ENCODE results near the gene PICK1.
"Not testable (repeated sequence)": the region's sequence is repeated elsewhere in the genome, so short reads cannot be mapped to it uniquely, and the experiment has no call there.

The PICK1 gene

DNA sequence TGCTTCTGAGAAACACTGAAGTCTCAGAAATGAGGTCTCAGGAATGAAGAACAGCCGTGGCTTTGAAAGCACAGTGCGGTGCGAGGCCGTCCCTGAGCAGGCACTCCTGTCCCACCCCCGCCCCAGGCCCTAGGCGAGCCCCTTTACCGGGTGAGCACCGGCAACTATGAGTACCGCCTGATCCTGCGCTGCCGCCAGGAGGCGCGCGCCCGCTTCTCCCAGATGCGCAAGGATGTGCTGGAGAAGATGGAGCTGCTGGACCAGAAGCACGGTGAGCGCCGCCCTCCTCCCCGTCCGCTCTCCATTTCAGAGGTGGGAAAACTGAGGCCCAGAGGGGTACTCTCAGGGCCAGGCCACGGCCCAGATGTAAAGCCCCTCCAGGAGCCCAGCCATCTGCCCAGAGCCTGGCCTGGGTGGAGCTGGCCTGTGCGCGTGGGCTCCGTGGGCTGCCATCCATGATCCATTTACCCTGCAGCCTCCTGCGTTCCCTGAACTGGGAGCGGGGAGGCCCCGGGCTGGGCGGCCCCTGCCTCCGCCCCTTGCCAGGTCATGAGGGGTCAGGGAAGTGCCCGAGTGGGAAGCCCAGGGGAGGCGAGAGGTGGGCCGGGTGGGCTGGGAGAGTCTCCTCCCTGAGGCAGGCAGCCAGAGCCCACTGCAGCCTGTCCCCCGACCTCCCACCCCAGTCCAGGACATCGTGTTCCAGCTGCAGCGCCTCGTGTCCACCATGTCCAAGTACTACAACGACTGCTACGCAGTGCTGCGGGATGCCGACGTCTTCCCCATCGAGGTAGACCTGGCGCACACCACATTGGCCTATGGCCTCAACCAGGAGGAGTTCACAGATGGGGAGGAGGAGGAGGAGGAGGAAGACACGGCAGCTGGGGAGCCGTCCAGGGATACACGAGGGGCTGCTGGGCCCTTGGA, 17.2 kb downstream of the PICK1 start:
- DNase-seq (ENCODE audit: low read depth) = no peak

- no peak for DNase-seq (ENCODE audit: low read depth)
Observed at GRCh38 chr22:38075105-38075825, 18.1 kb downstream of the PICK1 start.

GRCh38 chr22:38075961-38076360, 18.8 kb downstream of the PICK1 start:
- no peak for DNase-seq (ENCODE audit: low read depth)

- DNase-seq (ENCODE audit: low read depth) = no peak
Observed at GRCh38 chr22:38077096-38077495, 19.9 kb downstream of the PICK1 start.

GRCh38 chr22:38077595-38077994, 20.4 kb downstream of the PICK1 start:
- no peak for DNase-seq (ENCODE audit: low read depth)

DNA sequence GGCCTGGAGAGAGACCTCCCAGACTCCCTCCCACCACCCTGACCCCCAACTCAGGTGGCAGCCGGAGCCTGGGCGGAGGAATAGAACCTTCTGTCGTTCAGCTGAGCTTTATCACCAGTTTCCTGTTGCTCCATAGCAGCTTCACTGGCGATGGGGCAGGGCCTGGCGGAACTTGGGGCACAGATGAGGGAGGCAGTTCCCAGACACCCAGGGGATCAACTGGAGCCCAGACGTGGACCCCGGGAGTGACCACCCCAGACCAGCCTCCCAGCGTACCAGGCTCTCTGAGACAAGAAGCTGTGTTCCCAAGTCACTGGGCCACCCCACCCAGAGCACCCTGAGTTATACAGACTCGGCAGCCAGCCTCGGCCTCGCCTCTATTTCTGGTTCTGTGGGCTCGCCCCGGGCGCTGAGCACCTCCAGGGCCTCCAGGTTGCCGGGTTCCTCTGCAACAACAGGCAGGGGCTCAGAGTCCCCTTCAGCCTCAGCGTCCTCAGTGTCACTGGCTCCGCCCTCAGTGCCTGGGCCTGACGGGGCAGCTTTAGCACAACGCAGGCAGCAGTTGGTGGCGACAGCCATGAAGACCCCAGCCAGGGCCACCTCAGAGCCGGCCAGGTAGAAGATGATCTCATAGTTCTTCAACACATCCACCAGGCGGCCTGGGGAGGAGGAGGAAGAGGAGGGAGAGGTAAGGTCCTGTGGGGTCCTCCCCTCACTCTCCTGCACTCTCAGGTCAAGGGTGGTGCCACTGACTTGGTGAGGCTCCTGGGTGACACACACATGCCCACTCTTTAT, 21.0 kb downstream of the PICK1 start:
- DNase-seq (ENCODE audit: low read depth) = no peak

DNA sequence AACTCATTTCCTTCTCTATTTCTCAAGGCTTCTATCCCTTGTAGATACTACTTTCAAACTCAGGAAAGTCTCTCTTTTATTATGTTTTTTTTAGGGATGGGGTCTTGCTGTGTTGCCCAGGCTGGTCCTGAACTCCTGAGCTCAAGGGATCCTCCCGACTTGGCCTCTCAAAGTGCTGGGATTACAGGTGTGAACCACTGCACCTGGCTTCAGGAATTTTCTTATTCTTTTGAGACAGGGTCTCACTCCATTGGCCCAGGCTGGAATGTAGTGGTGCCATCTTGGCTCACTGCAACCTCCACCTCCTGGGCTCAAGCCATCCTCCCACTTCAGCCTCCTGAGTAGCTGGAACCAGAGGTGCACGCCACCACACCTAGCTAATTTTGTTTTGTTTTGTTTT, 22.0 kb downstream of the PICK1 start:
- not testable (repeated sequence) for DNase-seq (ENCODE audit: low read depth)

- DNase-seq (ENCODE audit: low read depth) = no peak
Observed at GRCh38 chr22:38079804-38080203, 22.6 kb downstream of the PICK1 start.

DNA sequence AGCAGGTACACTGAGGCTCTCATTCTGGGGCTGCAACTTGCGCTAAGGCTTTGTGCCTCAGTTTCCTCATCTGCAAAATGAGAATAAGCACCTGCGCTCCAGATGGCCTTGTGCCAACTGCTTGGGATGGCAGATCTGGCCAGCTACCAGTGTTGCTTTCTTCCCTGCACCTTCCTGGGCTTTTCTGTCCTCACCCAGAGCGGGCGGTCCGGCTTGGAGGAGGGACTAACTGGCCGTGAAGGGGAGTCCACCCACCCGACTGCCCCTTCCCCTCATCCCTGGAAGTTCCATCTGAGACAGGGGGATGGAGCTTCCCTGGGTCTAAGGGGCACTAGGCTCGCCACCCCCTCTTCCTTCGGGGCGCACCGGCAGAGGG, 23.3 kb downstream of the PICK1 start:
- DNase-seq (ENCODE audit: low read depth) = no peak

DNA sequence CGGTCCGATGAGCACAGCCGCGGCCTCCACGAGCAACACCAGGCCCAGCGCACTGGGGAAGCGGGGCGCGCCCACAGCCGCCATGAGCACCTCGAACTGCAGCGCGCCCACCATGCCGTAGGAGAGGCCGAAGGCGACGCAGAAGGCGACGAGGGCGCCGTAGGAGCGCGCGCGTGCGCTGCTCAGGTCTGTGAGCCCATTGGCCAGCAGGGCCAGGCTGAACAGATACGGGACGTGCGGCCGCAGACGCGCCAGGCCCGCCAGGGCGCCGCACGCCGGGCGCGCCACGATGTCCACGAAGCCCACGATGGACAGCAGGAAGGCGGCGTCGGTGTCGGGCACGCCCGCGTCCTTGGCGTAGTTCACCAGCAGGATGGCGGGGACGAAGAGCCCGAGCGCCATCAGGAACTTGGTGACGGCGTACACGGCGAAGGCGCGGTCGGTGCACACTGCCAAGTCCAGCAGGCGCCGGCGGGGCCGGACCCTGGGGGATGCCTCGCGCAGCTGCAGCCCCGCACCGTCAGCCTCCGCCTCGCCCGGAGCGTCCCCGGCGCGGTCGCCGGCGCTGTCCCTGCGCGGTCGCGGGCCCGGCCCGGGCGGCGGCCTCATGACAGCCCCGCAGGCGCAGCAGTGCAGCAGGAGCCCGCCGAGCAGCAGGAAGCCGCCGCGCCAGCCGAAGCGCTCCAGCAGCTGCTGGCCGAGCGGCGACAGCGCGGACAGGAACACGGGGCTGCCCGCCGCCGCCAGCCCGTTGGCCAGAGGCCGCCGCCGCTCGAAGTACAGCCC, 23.8 kb downstream of the PICK1 start:
- DNase-seq (ENCODE audit: low read depth) = no peak

- no peak for DNase-seq (ENCODE audit: low read depth)
Observed at GRCh38 chr22:38081636-38081940, 24.4 kb downstream of the PICK1 start.

GRCh38 chr22:38081941-38082828, 25.0 kb downstream of the PICK1 start:
- DNase-seq (ENCODE audit: low read depth) = no peak

- DNase-seq (ENCODE audit: low read depth) = no peak
Observed at GRCh38 chr22:38082986-38083710, 25.9 kb downstream of the PICK1 start.

DNA sequence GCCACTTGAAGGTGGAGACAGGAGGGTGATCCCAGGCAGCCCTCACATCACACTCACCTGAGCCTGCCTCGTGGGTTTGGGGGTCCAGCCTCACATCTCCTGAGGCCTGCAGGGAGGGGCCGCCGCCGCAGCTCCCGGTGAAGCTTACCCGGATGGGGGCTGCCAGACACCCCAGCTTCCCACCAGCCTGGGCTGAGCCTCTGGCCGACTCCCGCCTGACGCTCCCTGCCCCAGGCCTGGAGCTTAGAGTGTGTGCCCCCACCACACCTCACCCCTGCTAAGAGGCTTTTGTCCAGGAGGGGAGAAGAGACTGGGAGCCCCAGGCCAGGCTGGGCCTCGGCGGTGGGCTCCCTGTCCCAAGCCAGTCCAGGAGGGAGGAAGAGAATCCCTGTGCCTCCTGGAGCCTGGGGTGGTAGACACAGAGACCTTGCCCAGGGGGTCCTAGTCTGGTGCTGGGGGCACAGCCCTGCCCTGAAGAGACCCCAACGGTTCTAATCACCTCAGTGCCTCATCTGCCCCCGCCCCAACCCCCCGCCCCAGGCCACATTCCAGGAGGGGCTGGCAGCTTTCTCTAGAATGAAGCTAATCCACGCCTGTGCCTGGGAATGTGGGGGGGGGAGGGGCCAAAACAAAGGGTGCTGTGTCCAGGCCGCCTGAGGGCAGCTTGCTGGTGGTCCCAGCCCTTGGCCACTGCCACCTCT, 26.9 kb downstream of the PICK1 start, which contains the start of gene SLC16A8:
SLC16A8 (minus strand) TSS at position 254 of the 701 bp plus-strand sequence. CDS start 1,311 bp downstream, outside the sequence.
- DNase-seq (ENCODE audit: low read depth) = no peak

GRCh38 chr22:38085056-38085455, 27.9 kb downstream of the PICK1 start:
- no peak for DNase-seq (ENCODE audit: low read depth)

DNA sequence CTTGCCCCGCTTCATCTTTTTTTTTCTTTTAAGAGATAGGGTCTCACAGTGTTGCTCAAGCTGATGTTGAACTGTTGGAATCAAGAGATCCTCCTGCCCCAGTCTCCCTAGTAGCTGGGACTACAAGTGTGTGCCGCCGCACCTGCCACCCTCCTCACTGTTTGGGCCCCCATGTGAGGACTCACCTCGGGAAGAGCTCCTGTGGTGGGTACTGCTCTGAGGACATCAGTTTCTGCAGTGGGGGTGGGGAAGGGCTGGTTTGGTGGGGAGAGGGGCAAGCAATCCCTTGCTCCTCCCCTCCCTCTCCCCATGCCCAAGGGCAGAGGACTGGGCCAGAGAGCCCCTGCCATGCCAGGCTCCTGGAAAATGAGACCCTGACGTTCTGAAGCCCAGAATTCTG, 28.3 kb downstream of the PICK1 start:
- no peak for DNase-seq (ENCODE audit: low read depth)

- DNase-seq (ENCODE audit: low read depth) = no peak
Observed at GRCh38 chr22:38086001-38086845, 29.0 kb downstream of the PICK1 start.

DNA sequence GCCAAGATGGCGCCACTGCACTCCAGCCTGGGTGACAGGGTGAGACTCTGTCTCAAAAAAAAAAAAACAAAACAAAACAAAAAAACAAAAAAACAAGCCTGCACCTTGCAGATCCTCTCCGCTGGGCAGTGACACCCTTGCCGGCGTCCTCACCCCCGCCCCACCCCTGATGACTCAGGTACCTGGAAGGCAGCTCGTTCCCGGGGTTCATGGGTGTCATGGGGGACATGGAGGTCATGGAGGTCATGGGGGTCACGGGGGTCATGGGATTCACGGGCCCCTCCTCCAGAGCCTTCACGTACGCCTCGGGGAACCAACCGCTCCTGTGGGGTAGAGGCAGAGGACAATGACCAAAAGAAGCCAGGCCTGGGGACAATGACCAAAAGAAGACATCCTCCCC, 29.7 kb downstream of the PICK1 start:
- no peak for DNase-seq (ENCODE audit: low read depth)
